ENCODE measurements around the gene VAV1. TPM values are rescaled to one million over a fixed set of nuclear protein-coding genes. Genes with fewer than 3 reads are reported as not detected.

The VAV1 gene
- total and polyA plus RNA-seq, 2 of the 8 experiments (the other 6 are each of a cell fraction or from before 2014, with no cell fraction given) = 0.21 to 0.22 TPM

DNA sequence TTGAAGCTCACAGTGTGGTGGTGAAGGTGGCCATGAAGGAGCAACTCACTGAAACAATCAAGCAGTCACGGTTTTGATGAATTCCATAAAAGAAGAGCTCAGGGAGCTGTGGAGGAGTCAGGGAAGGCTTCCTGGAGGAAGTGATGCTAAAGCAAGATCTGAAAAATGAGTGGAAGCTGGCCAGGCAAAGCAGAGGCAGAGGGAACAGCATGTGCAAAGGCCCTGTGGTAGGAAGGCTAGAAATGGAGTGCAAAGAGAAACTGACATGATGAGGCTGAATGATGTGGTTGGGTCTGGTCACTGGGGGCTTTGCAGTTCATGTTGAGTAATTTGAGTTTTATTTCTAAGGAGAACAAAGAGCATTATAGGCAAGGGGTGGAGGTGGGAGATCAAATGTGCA lies 121.8 kb downstream of the VAV1 start:
- H2BK15ac ChIP-seq (ENCODE audit: low read length) = no peak overlapping the region
- H2BK12ac ChIP-seq (ENCODE audit: low read depth, low read length) = no peak overlapping the region
- H3K4me3 ChIP-seq (ENCODE audit: extremely low read depth in 1 of 4, insufficient read depth in 2 of 4, low read depth in 3 of 4, low read length in 4 of 4) = no peak overlapping the region
- H3K27me3 ChIP-seq (replicated peaks in 1 of 4; ENCODE audit: control insufficient read depth in 3 of 4, extremely low read depth in 1 of 4, insufficient read depth in 3 of 4, low read length in 3 of 4) = no peaks in the 10 kb centered on the region
- no peaks in the 10 kb centered on the region for H3K79me2 ChIP-seq (ENCODE audit: control insufficient read depth in 1 of 2, insufficient read depth in 2 of 2, low read length in 2 of 2)
- no peaks in the 10 kb centered on the region for H3K79me1 ChIP-seq (ENCODE audit: low read depth, low read length)
- H3K4ac ChIP-seq (replicated peaks; ENCODE audit: insufficient read length, low read depth, low read length) = no peak overlapping the region
- H3K14ac ChIP-seq (ENCODE audit: insufficient read length) = no peak overlapping the region
- H4K20me1 ChIP-seq (replicated peaks in 1 of 2; ENCODE audit: control insufficient read depth in 1 of 2, insufficient read depth in 2 of 2, low read length in 2 of 2) = no peaks in the 10 kb centered on the region
- WGBS, 2 experiments (ENCODE audit: extremely low coverage in 1 of 2, insufficient coverage in 1 of 2, insufficient read length in 1 of 2, insufficient replicate concordance in 2 of 2, low coverage in 1 of 2, low lambda C conversion rate in 2 of 2, missing lambda C conversion rate in 1 of 2) = 89% methylated on average over 1 of the region's 1 CpG; no CpG with 5 or more reads in 1 of the 2 experiments
- no peak overlapping the region for H2BK20ac ChIP-seq (ENCODE audit: low read length)
- H2BK120ac ChIP-seq (replicated peaks; ENCODE audit: low read depth, low read length) = no peak overlapping the region
- no peak overlapping the region for H4K91ac ChIP-seq (replicated peaks; ENCODE audit: insufficient read length, low read length)
- DNase-seq (ENCODE audit: low read depth in 1 of 2, low spot score in 2 of 2) (no peak), FAIRE-seq (no peak)
- H3K18ac ChIP-seq (ENCODE audit: extremely low read depth, low read length) = no peak overlapping the region
- no peak overlapping the region for H3K56ac ChIP-seq (replicated peaks; ENCODE audit: insufficient read length, low read depth, low read length)
- H2BK5ac ChIP-seq (ENCODE audit: low read depth, low read length) = no peak overlapping the region
- no peak overlapping the region for H3K9ac ChIP-seq (replicated peaks in 1 of 4; ENCODE audit: extremely low read depth in 1 of 4, low read depth in 3 of 4, low read length in 3 of 4)
- H4K5ac ChIP-seq (ENCODE audit: insufficient read length, low read depth, low read length) = no peak overlapping the region
- no peaks in the 10 kb centered on the region; the same call in 1 of the 2 replicates for H3K23me2 ChIP-seq (ENCODE audit: low read depth, low read length)
- TF ChIP-seq, protein P1, sequence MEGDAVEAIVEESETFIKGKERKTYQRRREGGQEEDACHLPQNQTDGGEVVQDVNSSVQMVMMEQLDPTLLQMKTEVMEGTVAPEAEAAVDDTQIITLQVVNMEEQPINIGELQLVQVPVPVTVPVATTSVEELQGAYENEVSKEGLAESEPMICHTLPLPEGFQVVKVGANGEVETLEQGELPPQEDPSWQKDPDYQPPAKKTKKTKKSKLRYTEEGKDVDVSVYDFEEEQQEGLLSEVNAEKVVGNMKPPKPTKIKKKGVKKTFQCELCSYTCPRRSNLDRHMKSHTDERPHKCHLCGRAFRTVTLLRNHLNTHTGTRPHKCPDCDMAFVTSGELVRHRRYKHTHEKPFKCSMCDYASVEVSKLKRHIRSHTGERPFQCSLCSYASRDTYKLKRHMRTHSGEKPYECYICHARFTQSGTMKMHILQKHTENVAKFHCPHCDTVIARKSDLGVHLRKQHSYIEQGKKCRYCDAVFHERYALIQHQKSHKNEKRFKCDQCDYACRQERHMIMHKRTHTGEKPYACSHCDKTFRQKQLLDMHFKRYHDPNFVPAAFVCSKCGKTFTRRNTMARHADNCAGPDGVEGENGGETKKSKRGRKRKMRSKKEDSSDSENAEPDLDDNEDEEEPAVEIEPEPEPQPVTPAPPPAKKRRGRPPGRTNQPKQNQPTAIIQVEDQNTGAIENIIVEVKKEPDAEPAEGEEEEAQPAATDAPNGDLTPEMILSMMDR (IDR thresholded peaks at IDR 0.05; ENCODE audit: control extremely low read depth in 1 of 3, insufficient read depth in 1 of 3, low read depth in 1 of 3, low read length in 3 of 3) = no peak
- TF ChIP-seq SRF (IDR thresholded peaks at IDR 0.05; ENCODE audit: low read depth, low read length) = no peak
- no peak for TF ChIP-seq NRF1 (IDR thresholded peaks at IDR 0.05; ENCODE audit: low read depth, low read length)
- no peak for TF ChIP-seq RBBP5 (IDR thresholded peaks at IDR 0.05; ENCODE audit: borderline replicate concordance, low read depth, low read length)
- TF ChIP-seq SIRT6 (IDR thresholded peaks at IDR 0.05; ENCODE audit: low read length) = no peak
- no peak for TF ChIP-seq HDAC2 (IDR thresholded peaks at IDR 0.05; ENCODE audit: borderline replicate concordance in 1 of 2, low read depth in 2 of 2, low read length in 2 of 2)
- ChIA-PET CTCF (ENCODE audit: partially characterized antibody) (no interaction called here), POLR2A (ENCODE audit: partially characterized antibody) (no interaction called here)
- H3K4me2 ChIP-seq (ENCODE audit: insufficient read depth in 1 of 2, low read depth in 2 of 2, low read length in 2 of 2) = no peak overlapping the region
- H3K23ac ChIP-seq (ENCODE audit: insufficient read length) = no peak overlapping the region
- H3K36me3 ChIP-seq (ENCODE audit: control insufficient read depth in 2 of 4, insufficient read depth in 4 of 4, low read length in 3 of 4) = no peaks in the 10 kb centered on the region
- no peak overlapping the region for H3K27ac ChIP-seq (ENCODE audit: low read depth, low read length)
- no peak overlapping the region for H2AK5ac ChIP-seq (ENCODE audit: low read depth, low read length)
- no peak overlapping the region for H2AFZ ChIP-seq (ENCODE audit: low read length)
- no peak overlapping the region for H4K8ac ChIP-seq (ENCODE audit: extremely low read depth, insufficient read depth, low read length)
- peaks cover 63 to 82% of the 10 kb centered on the region in 2 experiments for H3K9me3 ChIP-seq (ENCODE audit: insufficient read depth in 2 of 2, low read depth in 1 of 2, low read length in 1 of 2)
- H3K4me1 ChIP-seq (replicated peaks in 1 of 4; ENCODE audit: control insufficient read depth in 3 of 4, insufficient read depth in 4 of 4, low read length in 3 of 4) = no peaks in the 10 kb centered on the region

All from H1 (cell line).